ENCODE data around the gene KRTAP13-3. TPM values are rescaled to one million over a fixed set of nuclear protein-coding genes. Genes with fewer than 3 reads are reported as not detected.
A peak's percentile ranks its signal among the peaks of the same experiment; 100 is the strongest.

The KRTAP13-3 gene
- total RNA-seq, 1 experiment from 2014 or later = not detected

DNA sequence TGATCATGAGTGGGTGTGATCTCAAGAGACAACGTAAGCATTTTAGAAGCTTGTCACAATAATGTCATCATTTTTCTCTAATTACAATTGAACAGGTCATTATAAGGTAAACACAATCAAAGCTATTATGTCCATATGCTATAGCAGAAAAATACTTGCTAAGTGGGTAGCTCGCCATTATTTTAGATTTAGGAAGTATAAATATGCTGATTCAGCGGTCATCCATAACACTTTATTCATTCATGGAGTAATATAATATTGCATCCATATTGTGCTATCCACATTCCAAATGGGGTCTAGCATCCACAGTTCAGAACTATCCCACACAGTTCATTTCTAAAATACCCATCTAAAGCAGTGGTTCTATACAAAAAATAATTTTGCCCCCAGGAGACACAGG, 22.8 kb upstream of the KRTAP13-3 start:
- Histone ChIP-seq H3K9me2 (replicated peaks; ENCODE audit: low read length) (no peaks in the 10 kb centered on the region), H2AFZ (ENCODE audit: low read length) (no peak overlapping the region), H3K9me3 (ENCODE audit: low read length) (no peaks in the 10 kb centered on the region), H3K4me3 (ENCODE audit: low read length) (no peak overlapping the region), H4K20me1 (ENCODE audit: low read length) (no peaks in the 10 kb centered on the region), H3K27ac (ENCODE audit: low read length) (no peak overlapping the region), H3K36me3 (ENCODE audit: low read depth, low read length) (no peaks in the 10 kb centered on the region), H3K27me3 (ENCODE audit: low read length) (peaks cover 25% of the 10 kb centered on the region; the same call in 1 of the 2 replicates), H3F3A (ENCODE audit: low read length, unreplicated experiment) (no peaks in the 10 kb centered on the region), H3K9ac (ENCODE audit: low read length) (no peak overlapping the region), H3K4me1 (ENCODE audit: insufficient read depth, low read length) (no peaks in the 10 kb centered on the region), H3K4me2 (ENCODE audit: low read length) (no peak overlapping the region), H3K79me2 (ENCODE audit: low read length) (no peaks in the 10 kb centered on the region)
- CTCF ChIA-PET = no interaction called here
- POLR2A ChIA-PET (ENCODE audit: unreplicated experiment) = interaction anchor here (0.6 kb wide), 1 partner anchor 236 kb away, joined by 5 read pairs; no protein-coding TSS in a partner anchor
- ATAC-seq (no peak), DNase-seq (no peak)
- intact Hi-C loops (cut with micrococcal nuclease) = no loop called here
- BruUV-seq (replicated peaks) = no TSS peak
- TF ChIP-seq, protein P1, sequence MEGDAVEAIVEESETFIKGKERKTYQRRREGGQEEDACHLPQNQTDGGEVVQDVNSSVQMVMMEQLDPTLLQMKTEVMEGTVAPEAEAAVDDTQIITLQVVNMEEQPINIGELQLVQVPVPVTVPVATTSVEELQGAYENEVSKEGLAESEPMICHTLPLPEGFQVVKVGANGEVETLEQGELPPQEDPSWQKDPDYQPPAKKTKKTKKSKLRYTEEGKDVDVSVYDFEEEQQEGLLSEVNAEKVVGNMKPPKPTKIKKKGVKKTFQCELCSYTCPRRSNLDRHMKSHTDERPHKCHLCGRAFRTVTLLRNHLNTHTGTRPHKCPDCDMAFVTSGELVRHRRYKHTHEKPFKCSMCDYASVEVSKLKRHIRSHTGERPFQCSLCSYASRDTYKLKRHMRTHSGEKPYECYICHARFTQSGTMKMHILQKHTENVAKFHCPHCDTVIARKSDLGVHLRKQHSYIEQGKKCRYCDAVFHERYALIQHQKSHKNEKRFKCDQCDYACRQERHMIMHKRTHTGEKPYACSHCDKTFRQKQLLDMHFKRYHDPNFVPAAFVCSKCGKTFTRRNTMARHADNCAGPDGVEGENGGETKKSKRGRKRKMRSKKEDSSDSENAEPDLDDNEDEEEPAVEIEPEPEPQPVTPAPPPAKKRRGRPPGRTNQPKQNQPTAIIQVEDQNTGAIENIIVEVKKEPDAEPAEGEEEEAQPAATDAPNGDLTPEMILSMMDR (conservative IDR thresholded peaks at IDR 0.05; ENCODE audit: low read depth, low read length) = no peak
- TF ChIP-seq EZH2phosphoT487 (IDR thresholded peaks at IDR 0.05; ENCODE audit: borderline replicate concordance, low read length) (no peak), EZH2 (IDR thresholded peaks at IDR 0.05; ENCODE audit: low read length, unreplicated experiment) (no peak)

DNA sequence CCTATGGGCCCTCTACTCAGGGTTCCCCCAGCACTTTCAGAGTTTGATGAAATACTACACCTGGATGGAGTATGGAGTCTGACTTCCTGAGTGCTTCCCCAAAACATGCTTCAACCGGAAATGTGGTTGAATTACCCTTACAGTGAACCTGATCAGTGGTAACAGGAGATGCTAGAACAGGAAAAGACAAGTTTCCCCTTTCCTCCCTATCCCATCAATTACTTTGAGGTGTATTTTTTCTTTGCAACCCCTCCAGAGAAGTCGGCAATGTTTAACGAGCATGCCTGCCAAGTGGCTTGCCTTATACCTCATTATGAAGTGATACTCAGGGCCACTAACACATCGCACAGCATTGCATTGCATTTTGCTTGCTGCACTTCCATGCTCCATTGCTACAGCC, 21.3 kb upstream of the KRTAP13-3 start:
- CTCF ChIA-PET = no interaction called here
- no peaks in the 10 kb centered on the region for H3K9me2 ChIP-seq (replicated peaks; ENCODE audit: low read length)
- no peaks in the 10 kb centered on the region for H4K20me1 ChIP-seq (ENCODE audit: low read length)
- H3K36me3 ChIP-seq (ENCODE audit: low read depth, low read length) = no peaks in the 10 kb centered on the region
- no peaks in the 10 kb centered on the region for H3K9me3 ChIP-seq (ENCODE audit: low read length)
- no peaks in the 10 kb centered on the region for H3F3A ChIP-seq (ENCODE audit: low read length, unreplicated experiment)
- H3K4me3 ChIP-seq (ENCODE audit: low read length) = no peak overlapping the region
- H3K79me2 ChIP-seq (ENCODE audit: low read length) = no peaks in the 10 kb centered on the region
- no peak overlapping the region for H2AFZ ChIP-seq (ENCODE audit: low read length)
- H3K27me3 ChIP-seq (ENCODE audit: low read length) = peaks cover 25% of the 10 kb centered on the region; the same call in 1 of the 2 replicates
- TF ChIP-seq EZH2 (IDR thresholded peaks at IDR 0.05; ENCODE audit: low read length, unreplicated experiment) (no peak), EZH2phosphoT487 (IDR thresholded peaks at IDR 0.05; ENCODE audit: borderline replicate concordance, low read length) (no peak)
- TF ChIP-seq, protein P1 (conservative IDR thresholded peaks at IDR 0.05; ENCODE audit: low read depth, low read length) = no peak
- ATAC-seq (no peak), DNase-seq (no peak)
- no peaks in the 10 kb centered on the region for H3K4me1 ChIP-seq (ENCODE audit: insufficient read depth, low read length)
- intact Hi-C loops (cut with micrococcal nuclease) = no loop called here
- no TSS peak for BruUV-seq (replicated peaks)
- H3K4me2 ChIP-seq (ENCODE audit: low read length) = no peak overlapping the region
- POLR2A ChIA-PET (ENCODE audit: unreplicated experiment) = no interaction called here
- H3K27ac ChIP-seq (ENCODE audit: low read length) = no peak overlapping the region
- no peak overlapping the region for H3K9ac ChIP-seq (ENCODE audit: low read length)

DNA sequence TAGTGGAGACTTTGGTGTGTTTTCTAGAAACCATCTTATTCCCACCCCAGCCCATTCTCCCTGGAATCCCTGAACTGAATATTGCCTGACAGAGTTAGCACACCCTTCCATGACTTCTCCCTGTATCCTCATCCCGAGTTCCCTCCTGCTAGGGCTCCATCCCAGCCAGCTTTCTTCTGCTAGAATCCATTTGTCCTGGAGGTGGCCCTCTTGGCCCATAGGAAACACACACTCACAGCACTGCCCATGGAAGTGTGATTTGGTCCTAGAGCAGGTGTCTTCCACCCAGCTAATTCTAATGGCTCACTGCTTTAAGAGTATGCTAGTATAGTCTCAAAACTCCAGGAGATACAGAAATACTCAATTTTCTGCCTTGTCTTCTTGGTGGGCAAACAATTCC, 18.5 kb upstream of the KRTAP13-3 start:
- Histone ChIP-seq H3K4me1 (ENCODE audit: insufficient read depth, low read length) (no peaks in the 10 kb centered on the region), H3F3A (ENCODE audit: low read length, unreplicated experiment) (no peaks in the 10 kb centered on the region), H3K4me2 (ENCODE audit: low read length) (no peak overlapping the region), H4K20me1 (ENCODE audit: low read length) (no peaks in the 10 kb centered on the region), H2AFZ (ENCODE audit: low read length) (no peak overlapping the region), H3K27ac (ENCODE audit: low read length) (no peak overlapping the region), H3K9me2 (replicated peaks; ENCODE audit: low read length) (no peaks in the 10 kb centered on the region), H3K4me3 (ENCODE audit: low read length) (no peak overlapping the region), H3K79me2 (ENCODE audit: low read length) (no peaks in the 10 kb centered on the region), H3K27me3 (ENCODE audit: low read length) (peaks cover 21% of the 10 kb centered on the region; the same call in 1 of the 2 replicates), H3K9ac (ENCODE audit: low read length) (no peak overlapping the region), H3K36me3 (ENCODE audit: low read depth, low read length) (no peaks in the 10 kb centered on the region), H3K9me3 (ENCODE audit: low read length) (no peaks in the 10 kb centered on the region)
- no TSS peak for BruUV-seq (replicated peaks)
- ChIA-PET POLR2A (ENCODE audit: unreplicated experiment) (no interaction called here), CTCF (interaction anchor here (0.6 kb wide), 1 partner anchor 162 kb away, joined by 3 read pairs; no protein-coding TSS in a partner anchor)
- intact Hi-C loops (cut with micrococcal nuclease) = loop anchor here (1.0 kb wide), 1 partner anchor 289 kb away; no protein-coding TSS in a partner anchor
- DNase-seq (peak; percentile 19), ATAC-seq (peak; percentile 58)
- TF ChIP-seq EZH2phosphoT487 (IDR thresholded peaks at IDR 0.05; ENCODE audit: borderline replicate concordance, low read length) = no peak
- TF ChIP-seq, protein P1 (conservative IDR thresholded peaks at IDR 0.05; ENCODE audit: low read depth, low read length) = peak; percentile 42; the same call in 1 of the 2 replicates
